Endothelial cell (in vitro differentiated cells): ENCODE measurements around the gene AS3MT. TPM values are rescaled to one million over a fixed set of nuclear protein-coding genes. Genes with fewer than 3 reads are reported as not detected.
"Not testable (repeated sequence)": the region's sequence is repeated elsewhere in the genome, so short reads cannot be mapped to it uniquely, and the experiment has no call there.

Experiments
- DNase-seq: peaks from one replicate; pipeline ENCODE4 v3.0.0; 2021; ENCODE audit warnings: low spot score
- H3K27ac Mint-ChIP-seq: one replicate; pipeline ENCODE4 v1.8.0; 2021; ENCODE audit warnings: mixed read lengths, inconsistent platforms; ENCODE audit not compliant: unreplicated experiment
- H3K27me3 Mint-ChIP-seq: one replicate; pipeline ENCODE4 v1.8.0; 2021; ENCODE audit warnings: mild to moderate bottlenecking, moderate library complexity, mixed read lengths, inconsistent platforms; ENCODE audit not compliant: unreplicated experiment
- H3K36me3 Mint-ChIP-seq: one replicate; pipeline ENCODE4 v1.8.0; 2021; ENCODE audit warnings: mild to moderate bottlenecking, low read depth, mixed read lengths, inconsistent platforms; ENCODE audit not compliant: unreplicated experiment
- H3K4me1 Mint-ChIP-seq: one replicate; pipeline ENCODE4 v1.8.0; 2021; ENCODE audit warnings: mild to moderate bottlenecking, mixed read lengths, inconsistent platforms; ENCODE audit not compliant: unreplicated experiment
- H3K4me3 Mint-ChIP-seq: one replicate; pipeline ENCODE4 v1.8.0; 2021; ENCODE audit warnings: mild to moderate bottlenecking, mixed read lengths, inconsistent platforms; ENCODE audit not compliant: unreplicated experiment
- H3K9me3 Mint-ChIP-seq: one replicate; pipeline ENCODE4 v1.8.0; 2021; ENCODE audit warnings: mixed read lengths, inconsistent platforms; ENCODE audit not compliant: unreplicated experiment
- long read RNA-seq: library from polyadenylated mRNA; unstranded; transcript quantifications from one replicate; pipeline ENCODE4 v2.0.0, GENCODE V29; 2020; ENCODE audit not compliant: unreplicated experiment
- total RNA-seq: library from RNA; stranded (reverse); fragmentation: NEBNext Ultra II Directional; extraction: Animal tissue kit (Norgen Biotek cat#: 25700); gene quantifications from one replicate; pipeline ENCODE4 v1.2.1, GENCODE V29; 2021; ENCODE audit not compliant: unreplicated experiment
- TF ChIP-seq, protein P1 (sequence below): fragments of 200-600 bp; sonication (generic); IDR thresholded peaks from one replicate; pipeline ENCODE4 v1.5.0; 2021; ENCODE audit warnings: antibody characterized with exemption; ENCODE audit not compliant: unreplicated experiment

Gene AS3MT, protein sequence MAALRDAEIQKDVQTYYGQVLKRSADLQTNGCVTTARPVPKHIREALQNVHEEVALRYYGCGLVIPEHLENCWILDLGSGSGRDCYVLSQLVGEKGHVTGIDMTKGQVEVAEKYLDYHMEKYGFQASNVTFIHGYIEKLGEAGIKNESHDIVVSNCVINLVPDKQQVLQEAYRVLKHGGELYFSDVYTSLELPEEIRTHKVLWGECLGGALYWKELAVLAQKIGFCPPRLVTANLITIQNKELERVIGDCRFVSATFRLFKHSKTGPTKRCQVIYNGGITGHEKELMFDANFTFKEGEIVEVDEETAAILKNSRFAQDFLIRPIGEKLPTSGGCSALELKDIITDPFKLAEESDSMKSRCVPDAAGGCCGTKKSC
- 1.4 TPM for total RNA-seq
- long read RNA-seq = 0 reads

DNA sequence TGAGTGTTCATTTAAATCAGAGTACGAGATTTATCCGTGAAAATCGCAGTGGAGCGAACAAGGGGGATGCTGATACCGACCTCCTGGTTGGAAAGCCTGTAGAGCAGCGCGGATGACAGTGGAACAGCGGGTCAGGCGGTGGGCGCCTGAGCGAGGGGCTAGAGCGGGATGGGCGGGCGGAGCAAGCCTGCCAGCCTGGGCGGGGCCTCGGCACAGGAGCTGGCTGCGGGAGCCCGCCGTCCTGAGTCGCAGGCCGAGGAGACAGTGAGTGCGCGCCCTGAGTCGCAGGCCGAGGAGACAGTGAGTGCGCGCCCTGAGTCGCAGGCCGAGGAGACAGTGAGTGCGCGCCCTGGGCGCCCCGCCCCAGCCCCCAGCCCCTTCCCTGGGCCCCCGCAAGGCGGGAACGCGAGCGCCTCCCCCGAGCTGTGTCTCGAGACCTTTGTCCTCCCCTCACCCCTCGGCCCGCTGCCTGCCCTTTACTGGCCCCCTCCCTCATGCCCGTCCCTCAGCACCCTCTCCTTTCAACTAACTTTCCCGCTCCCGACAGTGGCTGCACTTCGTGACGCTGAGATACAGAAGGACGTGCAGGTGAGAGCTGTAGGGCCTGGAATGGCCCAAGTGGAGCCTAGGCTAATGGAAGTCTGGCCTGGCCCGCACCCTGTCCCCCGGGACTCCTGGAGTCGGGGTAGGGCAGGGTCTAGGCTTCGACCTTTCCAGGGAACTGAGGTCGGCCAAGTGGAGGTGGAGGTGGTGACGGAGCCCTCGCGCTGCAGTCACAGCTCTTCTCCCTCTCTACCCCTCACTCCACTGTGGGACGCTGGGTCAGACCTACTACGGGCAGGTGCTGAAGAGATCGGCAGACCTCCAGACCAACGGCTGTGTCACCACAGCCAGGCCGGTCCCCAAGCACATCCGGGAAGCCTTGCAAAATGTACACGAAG is at the start of gene AS3MT:
TSS of gene AS3MT (plus strand) at position 213 of the 941 bp plus-strand sequence. CDS start at position 336, 123 bp downstream.
- peak; percentile 62 for DNase-seq
- no peaks in the 10 kb centered on the region for H3K9me3 Mint-ChIP-seq
- peak within 1 kb of the TSS; percentile 82 for H3K4me3 Mint-ChIP-seq
- TF ChIP-seq, protein P1, sequence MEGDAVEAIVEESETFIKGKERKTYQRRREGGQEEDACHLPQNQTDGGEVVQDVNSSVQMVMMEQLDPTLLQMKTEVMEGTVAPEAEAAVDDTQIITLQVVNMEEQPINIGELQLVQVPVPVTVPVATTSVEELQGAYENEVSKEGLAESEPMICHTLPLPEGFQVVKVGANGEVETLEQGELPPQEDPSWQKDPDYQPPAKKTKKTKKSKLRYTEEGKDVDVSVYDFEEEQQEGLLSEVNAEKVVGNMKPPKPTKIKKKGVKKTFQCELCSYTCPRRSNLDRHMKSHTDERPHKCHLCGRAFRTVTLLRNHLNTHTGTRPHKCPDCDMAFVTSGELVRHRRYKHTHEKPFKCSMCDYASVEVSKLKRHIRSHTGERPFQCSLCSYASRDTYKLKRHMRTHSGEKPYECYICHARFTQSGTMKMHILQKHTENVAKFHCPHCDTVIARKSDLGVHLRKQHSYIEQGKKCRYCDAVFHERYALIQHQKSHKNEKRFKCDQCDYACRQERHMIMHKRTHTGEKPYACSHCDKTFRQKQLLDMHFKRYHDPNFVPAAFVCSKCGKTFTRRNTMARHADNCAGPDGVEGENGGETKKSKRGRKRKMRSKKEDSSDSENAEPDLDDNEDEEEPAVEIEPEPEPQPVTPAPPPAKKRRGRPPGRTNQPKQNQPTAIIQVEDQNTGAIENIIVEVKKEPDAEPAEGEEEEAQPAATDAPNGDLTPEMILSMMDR = no peak
- peaks cover 8% of the 10 kb centered on the region for H3K4me1 Mint-ChIP-seq
- H3K27ac Mint-ChIP-seq = no peak within 1 kb of the TSS
- no peaks in the 10 kb centered on the region for H3K36me3 Mint-ChIP-seq
- peaks cover 3% of the 10 kb centered on the region for H3K27me3 Mint-ChIP-seq

DNA sequence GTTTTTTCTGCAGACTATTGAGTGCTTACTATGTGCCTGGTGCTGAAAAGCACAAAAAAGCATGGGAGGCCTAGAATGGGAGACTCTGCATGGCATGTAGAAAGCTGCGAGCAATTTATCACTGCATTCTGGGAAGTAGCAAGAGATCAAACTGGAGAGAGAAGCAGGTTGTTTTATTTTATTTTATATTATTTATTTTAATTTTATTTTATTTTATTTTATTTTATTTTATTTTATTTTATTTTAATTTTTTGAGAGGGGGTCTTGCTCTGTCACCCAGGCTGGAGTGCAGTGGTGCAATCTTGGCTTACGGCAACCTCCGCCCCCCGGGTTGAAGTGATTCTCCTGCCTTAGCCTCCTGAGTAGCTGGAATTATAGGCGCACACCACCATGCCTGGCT is 49.3 kb upstream of the AS3MT start:
- H3K9me3 Mint-ChIP-seq, H3K4me1 Mint-ChIP-seq, H3K4me3 Mint-ChIP-seq, H3K36me3 Mint-ChIP-seq, DNase-seq, H3K27ac Mint-ChIP-seq, H3K27me3 Mint-ChIP-seq: not testable (repeated sequence)

DNA sequence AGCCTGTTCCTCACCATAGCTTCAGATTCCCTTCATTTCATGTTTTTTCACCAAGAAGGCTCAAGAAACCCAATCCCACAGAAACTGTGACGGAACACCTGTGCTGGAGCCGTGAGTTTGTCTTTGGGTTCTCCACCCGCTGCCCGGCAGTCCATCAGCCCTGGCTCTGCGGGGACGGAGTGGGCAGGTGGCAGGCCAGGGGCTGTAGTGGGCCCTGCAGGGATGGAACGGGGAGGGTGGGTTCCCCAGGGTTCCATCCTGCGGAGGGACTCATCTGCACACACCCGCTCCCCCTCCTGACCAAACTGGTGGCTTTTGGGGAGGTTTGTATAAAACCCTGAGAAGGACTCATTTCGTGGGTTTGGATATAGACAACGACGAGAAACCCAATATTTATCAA is 47.0 kb upstream of the AS3MT start:
- TF ChIP-seq, protein P1 = no peak
- H3K27ac Mint-ChIP-seq = no peak overlapping the region
- no peak for DNase-seq
- no peaks in the 10 kb centered on the region for H3K36me3 Mint-ChIP-seq
- no peak overlapping the region for H3K4me3 Mint-ChIP-seq
- H3K9me3 Mint-ChIP-seq = no peaks in the 10 kb centered on the region
- no peaks in the 10 kb centered on the region for H3K4me1 Mint-ChIP-seq
- peaks cover 6% of the 10 kb centered on the region for H3K27me3 Mint-ChIP-seq

DNA sequence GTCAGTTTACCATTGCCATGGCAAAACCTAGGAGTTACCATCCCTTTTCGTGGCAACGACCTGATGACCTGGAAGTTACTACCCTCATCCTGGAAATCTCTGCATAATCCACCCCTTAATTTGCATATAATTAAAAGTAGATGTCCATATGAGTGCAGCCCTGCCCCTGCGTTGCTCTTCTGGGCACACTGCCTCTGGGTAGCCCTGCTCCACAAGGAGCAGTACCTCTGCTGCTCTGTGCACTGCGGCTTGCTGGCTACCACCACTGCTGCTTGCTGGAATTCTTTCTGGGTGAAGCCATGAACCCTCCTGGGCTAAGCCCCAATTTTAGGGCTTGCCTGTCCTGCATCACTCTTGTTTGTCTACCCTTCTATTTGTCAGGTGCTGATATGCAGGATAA is 44.6 kb upstream of the AS3MT start:
- Mint-ChIP-seq H3K4me3 (no peak overlapping the region), H3K9me3 (no peaks in the 10 kb centered on the region), H3K36me3 (no peaks in the 10 kb centered on the region), H3K27ac (no peak overlapping the region), H3K27me3 (peaks cover 3% of the 10 kb centered on the region), H3K4me1 (no peaks in the 10 kb centered on the region)
- no peak for DNase-seq
- TF ChIP-seq, protein P1 = no peak

DNA sequence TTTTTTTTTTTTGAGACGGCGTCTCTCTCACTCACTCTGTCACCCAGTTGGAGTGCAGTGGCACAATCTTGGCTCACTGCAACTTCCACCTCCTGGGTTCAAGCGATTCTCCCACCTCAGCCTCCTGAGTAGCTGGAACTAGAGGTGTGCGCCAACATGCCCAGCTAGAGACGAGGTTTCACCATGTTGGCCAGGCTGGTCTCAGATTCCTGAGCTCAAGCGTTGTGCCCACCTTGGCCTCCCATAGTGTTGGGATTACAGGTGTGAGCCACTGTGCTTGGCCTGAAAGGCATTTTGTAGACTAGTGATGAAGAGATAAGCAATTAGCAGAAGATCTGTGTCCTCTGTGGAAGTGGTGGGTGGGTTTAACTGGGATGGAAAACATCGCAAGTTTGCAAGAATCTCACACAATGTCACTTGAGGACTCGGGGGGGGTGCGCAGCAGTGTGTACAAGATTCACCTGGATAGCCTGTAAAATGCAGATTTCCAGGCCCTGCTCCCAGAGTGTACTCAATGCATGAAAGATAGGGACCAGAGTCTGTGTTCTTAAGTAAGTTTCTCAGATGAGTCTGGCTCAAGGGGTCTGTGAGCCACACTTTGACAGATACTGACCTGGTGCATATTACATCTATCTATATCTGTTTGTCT is 43.0 kb upstream of the AS3MT start:
- Mint-ChIP-seq H3K4me3 (no peak overlapping the region), H3K27ac (no peak overlapping the region), H3K4me1 (no peaks in the 10 kb centered on the region), H3K9me3 (no peaks in the 10 kb centered on the region), H3K36me3 (no peaks in the 10 kb centered on the region), H3K27me3 (peaks cover 5% of the 10 kb centered on the region)
- TF ChIP-seq, protein P1 = no peak
- DNase-seq = no peak
